GM18873 (cell line): ENCODE measurements around the gene CCDC185.

Source experiments
- ATAC-seq: cut with Tn5 transposase; IDR thresholded peaks from one replicate; pipeline ENCODE4 v1.9.1; 2021; ENCODE audit warnings: mild to moderate bottlenecking, moderate library complexity, moderate number of reproducible peaks; ENCODE audit not compliant: unreplicated experiment, low FRiP score

CCDC185 gene

DNA sequence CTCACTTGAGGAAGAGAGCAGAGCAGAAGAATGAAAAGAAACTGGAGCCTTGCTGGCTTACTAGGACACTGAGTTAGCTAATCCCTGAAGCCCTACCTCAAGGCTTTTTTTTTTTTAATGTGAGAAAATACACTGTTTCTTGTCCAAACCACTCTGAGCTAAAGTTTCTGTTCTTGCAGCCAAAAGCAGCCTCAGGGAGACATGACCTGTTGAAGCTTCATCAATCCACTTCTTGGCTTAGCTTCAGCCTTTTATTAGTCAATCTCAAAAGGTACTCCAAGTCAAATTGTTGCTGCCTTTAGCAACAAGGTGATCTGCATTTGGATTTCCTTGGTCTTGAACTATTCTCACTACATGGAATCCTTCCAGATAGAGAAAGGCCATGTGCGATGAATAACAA lies 33.7 kb downstream of the CCDC185 start:
- no peak for ATAC-seq

DNA sequence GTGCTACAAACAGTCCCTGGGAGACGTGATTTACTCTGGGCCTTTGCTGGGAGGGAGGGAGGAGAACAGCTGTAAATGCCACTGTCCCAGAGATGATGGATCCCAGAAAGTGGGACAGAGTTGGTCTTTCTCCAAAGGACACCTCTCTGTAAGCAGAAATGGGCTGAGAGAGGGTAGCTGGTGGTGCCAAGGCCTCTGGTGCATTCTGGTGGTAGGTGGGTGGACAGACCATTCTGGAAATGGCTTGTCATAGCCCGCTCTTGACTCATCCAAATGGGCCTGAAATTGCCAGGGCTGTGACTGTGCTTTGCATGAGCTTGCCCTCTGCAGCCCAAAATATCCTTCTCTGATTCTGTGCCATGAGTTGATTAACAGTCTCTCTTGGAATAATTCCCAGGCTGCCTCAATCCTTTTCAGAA lies 36.1 kb downstream of the CCDC185 start:
- ATAC-seq: no peak

DNA sequence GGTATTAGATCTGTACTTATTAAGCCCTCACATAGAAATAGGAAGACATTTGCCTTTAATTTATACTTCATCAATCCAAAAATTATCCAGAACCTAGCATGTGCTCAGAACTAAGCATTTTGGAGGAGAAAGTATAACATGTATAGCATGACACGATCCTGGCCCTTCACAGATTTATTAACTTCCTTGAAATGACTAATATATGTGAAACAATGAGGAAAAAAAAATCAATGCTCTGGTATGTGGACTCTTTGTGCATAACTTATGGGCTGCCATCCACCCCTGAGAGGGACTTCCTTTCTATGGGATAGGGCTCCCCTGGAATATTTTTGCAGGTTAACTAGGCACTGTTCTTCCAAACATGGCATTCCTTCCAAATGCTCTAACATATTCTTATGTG lies 36.6 kb downstream of the CCDC185 start:
- ATAC-seq: no peak

DNA sequence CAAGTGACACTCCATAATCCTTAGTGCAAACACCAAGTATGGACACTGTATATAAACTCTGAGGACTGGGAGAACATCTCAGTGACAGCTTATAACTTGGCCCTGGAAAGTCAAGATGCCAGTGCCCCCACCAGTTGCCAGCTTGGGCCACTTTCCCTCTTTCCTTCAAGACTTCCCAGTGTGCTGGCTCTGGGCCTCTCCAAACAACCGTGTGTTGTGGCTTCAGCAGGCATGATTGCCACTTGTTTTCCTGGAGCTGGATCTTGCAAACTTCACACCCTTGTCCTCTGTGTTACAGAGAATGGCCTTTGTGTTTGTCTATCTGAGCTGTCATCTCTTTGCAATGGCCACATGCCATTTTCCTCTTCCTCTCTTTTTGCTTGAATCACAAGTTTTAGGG lies 37.0 kb downstream of the CCDC185 start:
- no peak for ATAC-seq

DNA sequence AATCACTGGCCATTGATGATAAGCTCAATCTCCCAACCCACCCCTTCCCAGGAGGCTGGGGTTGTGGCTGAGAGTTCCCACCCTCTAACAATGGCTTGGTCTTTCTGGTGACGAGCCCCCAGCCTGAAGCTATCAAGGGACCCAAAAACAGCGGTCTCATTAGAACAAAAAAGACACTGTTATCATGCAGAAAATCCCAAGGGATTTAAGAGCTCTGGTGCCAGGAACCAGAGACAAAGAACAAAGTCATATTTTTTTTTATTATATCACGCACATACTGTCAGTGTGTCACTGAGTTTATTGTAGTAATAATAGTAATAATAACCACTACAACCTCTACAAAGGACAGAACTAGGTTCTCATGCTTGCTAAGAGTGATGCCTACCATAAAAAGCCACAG lies 43.9 kb downstream of the CCDC185 start:
- no peak for ATAC-seq

DNA sequence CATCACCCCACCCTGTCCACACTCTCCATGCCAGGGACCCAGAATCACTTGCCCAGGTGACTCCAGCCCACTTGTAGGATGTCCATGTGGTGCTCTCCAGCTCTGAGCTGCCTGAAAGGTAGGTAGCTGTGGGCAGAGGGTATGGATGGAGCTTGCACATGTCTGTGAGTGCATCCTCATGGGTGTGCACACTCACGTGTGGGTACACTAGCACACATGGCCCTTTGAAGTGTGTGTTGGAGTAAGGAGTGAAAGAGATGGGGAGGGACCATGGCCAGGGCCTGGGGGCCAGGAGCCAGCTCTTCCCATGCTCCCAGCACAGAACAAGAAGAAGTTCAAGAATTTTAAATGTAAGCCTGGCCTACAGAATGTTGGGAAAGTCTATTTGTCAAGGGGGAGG lies 50.2 kb downstream of the CCDC185 start:
- no peak for ATAC-seq

DNA sequence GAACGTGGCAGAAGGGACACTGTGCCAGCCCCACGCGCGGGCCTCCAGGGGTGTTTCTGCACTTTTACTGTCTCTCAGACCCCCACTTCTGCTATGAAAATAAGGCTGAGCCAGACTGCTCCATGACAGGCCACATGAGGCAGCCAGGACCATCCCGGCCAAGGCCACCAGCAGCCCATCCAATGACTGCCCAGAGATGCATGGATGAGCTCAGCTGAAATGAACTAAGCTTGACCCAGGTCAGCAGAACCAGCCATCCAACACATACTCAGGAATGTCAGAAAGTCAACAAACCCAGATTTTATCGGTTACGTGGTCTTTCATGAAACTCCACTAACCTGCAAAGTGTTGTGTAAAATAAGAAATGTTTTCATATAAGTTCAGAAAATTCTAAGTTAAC lies 51.2 kb downstream of the CCDC185 start:
- no peak for ATAC-seq
